Right renal pelvis (tissue), 4 donors: ENCODE measurements around the gene TMCO2. TPM values are rescaled to one million over a fixed set of nuclear protein-coding genes. Genes with fewer than 3 reads are reported as not detected.
"Not testable (repeated sequence)": the region's sequence is repeated elsewhere in the genome, so short reads cannot be mapped to it uniquely, and the experiment has no call there.

Source experiments
- DNase-seq, 4 donors: peaks; one replicate each; pipeline ENCODE4 v3.0.0-alpha.2; 2013; ENCODE audit warnings: low read depth in 4 of 4, low spot score in 3 of 4, missing footprints in 1 of 4
- polyA plus RNA-seq, 4 donors: library from polyadenylated mRNA; unstranded; fragments of 120-200 nt; gene quantifications; one replicate each; pipeline ENCODE4 v1.2.1, GENCODE V29; 2013; ENCODE audit not compliant: insufficient read length in 4 of 4

Gene TMCO2
- not detected for polyA plus RNA-seq

GRCh38 chr1:40247655-40248054 lies at the start of gene TMCO2:
TSS of gene TMCO2 (plus strand) at chr1:40247937. CDS start at chr1:40247994, 57 bp downstream.
- DNase-seq = no peak

DNA sequence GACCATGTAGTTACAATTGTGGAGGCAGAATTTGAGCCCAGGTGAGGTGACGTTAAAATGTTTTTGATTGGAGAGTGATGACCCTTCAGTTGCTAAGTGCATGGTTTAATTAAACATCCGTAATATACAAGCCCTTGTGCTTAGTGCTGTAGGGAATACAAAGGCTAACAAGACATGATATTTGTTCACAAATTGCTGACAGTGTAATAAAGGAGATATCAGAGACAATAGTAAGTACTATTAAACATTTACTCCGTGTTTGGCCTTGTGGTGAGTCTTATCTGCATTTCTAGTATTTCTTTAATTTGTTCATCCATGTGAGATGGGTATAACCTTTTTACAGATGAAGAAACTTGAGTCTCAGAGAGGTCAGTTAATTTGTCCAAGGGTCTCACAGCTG lies 48.6 kb upstream of the TMCO2 start:
- DNase-seq = no peak

DNA sequence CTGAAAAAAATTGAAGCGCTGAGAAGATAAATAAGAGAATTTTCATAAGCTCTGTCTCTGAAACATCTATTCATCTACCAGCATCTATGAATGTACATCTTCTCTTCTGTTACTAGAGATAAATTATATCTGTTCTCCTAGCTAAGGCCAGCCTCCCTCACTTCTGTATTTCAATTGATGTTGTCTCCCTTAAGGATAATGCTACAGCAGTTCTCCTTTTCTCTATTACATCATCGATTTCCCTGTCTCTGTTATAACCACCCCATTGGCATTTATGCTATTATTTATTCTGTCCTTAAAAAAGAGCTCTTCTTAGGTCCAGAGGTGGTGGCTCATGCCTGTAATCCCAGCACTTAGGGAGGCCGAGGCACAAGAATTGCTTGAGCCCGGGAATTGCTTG lies 42.9 kb upstream of the TMCO2 start:
- DNase-seq = no peak

- no peak for DNase-seq
These were observed 37.1 kb upstream of the TMCO2 start for GRCh38 chr1:40210511-40211204.

DNA sequence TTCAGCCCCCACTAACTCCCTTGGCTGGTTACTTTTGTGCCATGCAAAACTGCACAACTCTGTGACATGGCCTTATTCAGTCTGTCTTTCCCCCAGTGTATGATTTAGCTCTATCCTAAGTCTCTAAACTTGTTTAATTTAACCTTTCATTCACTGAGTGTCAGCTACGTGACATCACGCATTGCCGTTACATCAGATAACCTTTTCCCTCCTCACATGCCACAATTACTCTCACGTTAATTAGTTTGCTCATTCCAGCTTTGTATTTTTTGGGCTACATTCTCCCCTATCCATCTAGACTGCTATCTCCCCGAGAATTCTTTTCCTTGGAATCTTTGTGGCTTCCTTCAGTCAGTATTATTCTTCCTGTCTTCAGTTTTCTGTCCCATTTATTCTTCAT lies 29.4 kb upstream of the TMCO2 start:
- DNase-seq = no peak

DNA sequence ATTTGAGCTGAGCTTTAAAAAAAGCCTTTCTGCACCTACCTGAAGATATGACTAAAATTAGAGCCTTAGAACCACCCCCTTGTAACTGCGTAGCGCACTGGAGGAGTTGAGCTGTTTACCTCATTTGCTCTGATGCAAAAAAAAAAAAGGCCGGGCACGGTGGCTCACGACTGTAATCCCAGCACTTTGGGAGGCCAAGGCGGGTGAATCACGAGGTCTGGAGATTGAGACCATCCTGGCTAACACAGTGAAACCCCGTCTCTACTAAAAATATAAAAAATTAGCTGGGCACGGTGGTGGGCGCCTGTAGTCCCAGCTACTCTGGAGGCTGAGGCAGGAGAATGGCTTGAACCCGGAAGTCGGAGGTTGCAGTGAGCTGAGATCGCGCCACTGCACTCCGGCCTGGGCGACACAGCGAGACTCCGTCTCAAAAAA lies 26.2 kb upstream of the TMCO2 start:
- not testable (repeated sequence) for DNase-seq

- no peak for DNase-seq
These were observed 25.6 kb upstream of the TMCO2 start for GRCh38 chr1:40221977-40222772.

DNA sequence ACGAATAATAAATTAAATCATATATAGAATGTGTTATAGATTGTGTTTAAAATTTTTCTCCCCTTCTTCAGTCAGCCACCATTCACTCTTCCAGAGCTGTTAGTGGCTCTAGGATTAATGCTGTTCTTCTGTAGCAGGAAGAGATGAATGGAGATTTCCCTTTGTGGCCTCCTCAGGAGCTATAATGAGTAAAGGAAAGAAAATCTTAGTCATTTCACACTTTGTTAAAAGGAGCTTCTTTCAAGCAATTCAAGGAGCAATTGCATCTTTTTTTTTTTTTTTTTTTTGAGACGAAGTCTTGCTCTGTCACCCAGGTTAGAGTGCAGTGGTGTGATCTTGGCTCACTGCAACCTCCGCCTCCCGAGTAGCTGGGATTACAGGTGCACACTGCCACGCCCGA lies 23.7 kb upstream of the TMCO2 start:
- DNase-seq = no peak

GRCh38 chr1:40226192-40226591 lies 21.5 kb upstream of the TMCO2 start:
- DNase-seq = no peak

- DNase-seq = no peak
These were observed 15.3 kb upstream of the TMCO2 start for GRCh38 chr1:40232444-40232843.

DNA sequence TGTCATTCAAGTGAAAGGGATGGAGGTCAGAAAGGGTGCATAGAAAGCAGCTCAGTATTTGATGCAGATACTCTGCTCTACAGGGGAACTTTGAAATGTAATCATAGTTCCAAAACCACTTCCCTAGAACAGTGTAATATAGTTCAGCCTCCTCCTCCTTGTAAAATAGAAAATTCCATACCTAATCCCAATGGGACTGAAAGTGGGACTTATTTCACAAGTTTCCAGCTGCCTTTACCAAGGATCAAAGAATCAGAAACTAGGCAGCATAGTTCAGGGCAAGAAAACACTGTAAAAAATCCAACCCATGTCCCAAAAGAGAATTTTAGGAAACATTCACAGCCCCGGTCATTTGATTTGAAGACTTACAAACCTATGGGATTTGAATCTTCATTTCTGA lies 8.1 kb upstream of the TMCO2 start:
- no peak for DNase-seq

- DNase-seq = no peak
These were observed 7.3 kb upstream of the TMCO2 start for GRCh38 chr1:40240390-40240789.

DNA sequence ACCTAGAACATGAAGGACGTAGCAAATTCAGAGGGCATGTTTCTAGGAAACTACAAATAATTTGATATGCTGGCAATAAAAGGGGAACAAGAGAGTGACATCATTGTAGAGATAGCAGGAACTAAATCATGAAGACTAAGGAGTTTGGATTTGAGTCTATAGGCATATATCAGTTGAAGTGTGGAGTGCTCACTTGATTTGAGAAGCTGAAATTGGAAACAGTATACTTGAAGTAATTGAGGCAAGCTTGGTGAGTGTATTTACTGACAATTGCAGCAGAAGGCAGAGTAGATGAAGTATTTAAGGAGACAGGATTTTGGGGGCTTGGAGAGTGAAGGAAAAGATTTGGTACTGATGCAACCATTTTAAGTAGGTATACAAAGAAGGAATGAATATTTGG lies 6.4 kb upstream of the TMCO2 start:
- DNase-seq = no peak

- DNase-seq = no peak
These were observed 4.4 kb upstream of the TMCO2 start for GRCh38 chr1:40243351-40243750.

DNA sequence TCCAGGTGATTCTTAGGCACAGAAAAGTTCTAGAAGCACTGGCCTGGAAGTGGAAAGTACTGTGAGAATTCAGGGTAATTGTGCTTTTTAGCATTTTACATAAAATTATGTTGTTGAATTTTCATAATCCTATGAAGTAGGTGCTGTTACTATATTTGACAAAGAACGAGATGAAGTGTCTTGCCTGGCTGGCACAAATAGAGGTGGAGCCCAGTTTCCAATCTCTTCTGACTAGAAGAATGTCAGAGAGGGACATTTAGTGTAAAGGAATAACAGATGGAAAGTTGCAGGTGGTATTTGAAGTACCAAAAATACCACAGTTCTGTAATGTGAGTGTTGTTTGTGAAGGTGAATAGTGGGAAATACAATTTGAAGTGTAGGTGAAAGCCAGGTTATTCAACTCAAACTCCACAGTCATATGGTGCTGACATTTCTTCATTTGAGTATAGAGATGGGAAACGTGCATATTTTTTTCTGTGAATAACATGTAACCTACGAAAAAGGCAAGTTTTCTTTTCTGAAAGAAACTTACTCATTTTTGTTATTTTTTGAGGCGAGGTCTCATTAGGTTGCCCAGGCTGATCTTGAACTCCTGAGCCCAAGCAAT lies 3.5 kb upstream of the TMCO2 start:
- DNase-seq = no peak

DNA sequence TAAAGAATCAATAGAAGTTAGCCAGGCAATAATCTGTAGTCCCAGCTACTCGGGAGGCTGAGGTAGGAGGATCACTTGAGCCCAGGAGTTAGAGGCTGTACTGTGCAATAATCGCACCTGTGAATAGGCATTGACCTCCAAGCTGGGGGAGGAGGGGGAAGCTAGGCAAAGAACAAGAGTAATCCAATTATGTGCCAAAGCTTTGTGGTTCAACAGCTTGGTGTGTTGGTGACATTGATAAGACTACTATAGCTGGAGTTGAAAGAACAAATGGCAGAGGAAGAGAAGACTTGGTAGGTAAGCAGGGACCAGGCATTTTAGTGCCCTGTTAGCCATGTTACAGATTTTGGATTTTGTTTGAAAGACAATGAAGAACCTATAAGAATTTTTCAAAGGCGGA lies 2.1 kb upstream of the TMCO2 start:
- DNase-seq = no peak

DNA sequence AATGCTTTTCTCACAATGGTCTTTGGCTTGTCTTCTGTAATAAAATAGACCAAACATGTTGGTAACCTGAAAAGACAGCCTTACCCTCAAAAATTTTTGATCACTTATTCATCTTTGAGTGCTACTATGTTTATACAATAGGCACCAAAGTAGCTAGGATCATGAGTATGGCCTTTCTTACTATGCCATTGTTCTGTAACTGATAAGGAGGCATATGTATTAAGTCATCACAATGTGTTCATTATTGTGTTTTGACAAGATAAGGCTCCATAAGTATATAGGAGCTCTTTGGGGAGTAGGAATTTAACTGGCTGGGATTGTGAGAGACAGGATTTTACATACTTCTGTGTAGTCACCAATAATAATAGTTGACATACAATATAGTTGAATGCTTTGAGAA lies 675 bp downstream of the TMCO2 start:
- no peak for DNase-seq

DNA sequence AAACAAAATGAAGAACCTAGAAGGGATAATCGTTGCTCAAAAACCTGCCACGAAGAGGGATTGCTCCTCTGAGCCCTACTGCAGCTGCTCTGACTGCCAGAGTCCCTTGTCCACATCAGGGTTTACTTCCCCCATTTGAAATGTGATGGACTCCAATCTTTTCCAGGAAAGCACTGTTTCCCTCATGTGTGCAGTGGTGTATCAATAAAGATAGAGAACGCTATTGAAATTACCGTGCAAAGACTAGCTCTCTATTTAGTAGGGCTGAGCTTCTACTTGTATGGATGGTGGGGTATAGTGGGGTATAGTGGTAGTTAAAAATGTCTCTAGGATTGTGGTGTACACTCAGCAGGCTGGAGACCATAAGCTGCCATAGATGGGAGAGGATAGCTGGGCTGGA lies 3.7 kb downstream of the TMCO2 start:
- DNase-seq = no peak

GRCh38 chr1:40252601-40253000 lies 4.9 kb downstream of the TMCO2 start:
- DNase-seq = no peak

DNA sequence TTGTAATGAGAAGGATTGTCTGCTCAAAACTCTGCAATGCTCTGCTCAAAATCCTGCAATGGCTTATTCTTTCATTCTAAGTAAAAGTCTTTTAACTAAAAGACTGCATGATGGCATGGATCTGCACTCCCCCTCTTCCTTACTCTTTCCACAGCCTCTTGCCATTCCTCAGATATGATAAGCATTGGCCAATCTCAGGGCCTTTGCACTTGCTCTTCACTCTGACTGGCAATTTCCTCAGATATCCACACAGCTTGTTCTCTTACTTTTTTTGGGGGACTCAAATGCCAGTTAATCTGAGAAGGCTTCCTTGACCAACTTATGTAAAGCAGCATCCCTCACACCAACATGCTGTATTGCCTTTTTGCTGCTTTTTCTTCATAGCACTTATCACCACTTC lies 7.5 kb downstream of the TMCO2 start:
- no peak for DNase-seq

- DNase-seq = no peak
These were observed 8.8 kb downstream of the TMCO2 start for GRCh38 chr1:40256401-40257084.
